Mesendoderm (in vitro differentiated cells): ENCODE measurements around the gene CAMTA2.
A peak's percentile ranks its signal among the peaks of the same experiment; 100 is the strongest.

Experiments used
- DNase-seq: peaks from one replicate; pipeline ENCODE4 v3.0.0; 2013
- H2AK5ac ChIP-seq: 2 replicates; pipeline ENCODE4 v1.6.1; 2013; ENCODE audit warnings: low read length, inconsistent platforms
- H2BK120ac ChIP-seq: 2 replicates; pipeline ENCODE4 v1.6.1; 2013; ENCODE audit warnings: low read depth, mild to moderate bottlenecking, low read length, moderate library complexity, mixed read lengths
- H2BK15ac ChIP-seq: replicated peaks from 2 replicates; pipeline ENCODE4 v1.6.1; 2013; ENCODE audit warnings: low read depth, mild to moderate bottlenecking, moderate library complexity
- H2BK5ac ChIP-seq: 2 replicates; pipeline ENCODE4 v1.6.1; 2013; ENCODE audit warnings: low read length, inconsistent platforms
- H3K18ac ChIP-seq: 2 replicates; pipeline ENCODE4 v1.6.1; 2013; ENCODE audit warnings: mild to moderate bottlenecking, low read length, mixed read lengths
- H3K23ac ChIP-seq: one replicate; pipeline ENCODE4 v1.6.1; 2013; ENCODE audit warnings: low read length
- H3K27ac ChIP-seq: 2 replicates; pipeline ENCODE4 v1.5.1; 2013; ENCODE audit warnings: low read depth, mild to moderate bottlenecking, inconsistent platforms, low read length, moderate library complexity
- H3K27me3 ChIP-seq: 2 replicates; pipeline ENCODE4 v1.6.1; 2013; ENCODE audit warnings: low read length, control low read depth, mild to moderate bottlenecking, inconsistent platforms; ENCODE audit not compliant: insufficient read depth, poor library complexity
- H3K36me3 ChIP-seq: 2 replicates; pipeline ENCODE4 v1.6.1; 2013; ENCODE audit warnings: low read length, inconsistent platforms; ENCODE audit not compliant: control insufficient read depth, insufficient read depth
- H3K4ac ChIP-seq: one replicate; pipeline ENCODE4 v1.6.1; 2013; ENCODE audit warnings: low read depth, mild to moderate bottlenecking, low read length, moderate library complexity
- H3K4me1 ChIP-seq: 2 replicates; pipeline ENCODE4 v1.6.1; 2013; ENCODE audit warnings: low read depth, low read length, inconsistent platforms; ENCODE audit not compliant: control insufficient read depth
- H3K4me2 ChIP-seq: 2 replicates; pipeline ENCODE4 v1.6.1; 2013; ENCODE audit warnings: low read length
- H3K4me3 ChIP-seq: 2 replicates; pipeline ENCODE4 v1.5.1; 2013; ENCODE audit warnings: mild to moderate bottlenecking, low read length
- H3K56ac ChIP-seq: one replicate; pipeline ENCODE4 v1.6.1; 2013; ENCODE audit warnings: low read length
- H3K79me1 ChIP-seq: 2 replicates; pipeline ENCODE4 v1.6.1; 2013; ENCODE audit warnings: low read length, inconsistent platforms
- H3K79me2 ChIP-seq: 2 replicates; pipeline ENCODE4 v1.6.1; 2013; ENCODE audit warnings: mild to moderate bottlenecking, low read length; ENCODE audit not compliant: control insufficient read depth, insufficient read depth
- H3K9ac ChIP-seq: 2 replicates; pipeline ENCODE4 v1.6.1; 2013; ENCODE audit warnings: low read length, inconsistent platforms
- H4K5ac ChIP-seq: one replicate; pipeline ENCODE4 v1.6.1; 2013; ENCODE audit warnings: low read length
- H4K8ac ChIP-seq: one replicate; pipeline ENCODE4 v1.6.1; 2013; ENCODE audit warnings: low read depth, mild to moderate bottlenecking, control low read depth, low read length, moderate library complexity
- WGBS: extraction: QIAGEN DNeasy Blood & Tissue Kit; methylation state at CpG from one replicate; pipeline ENCODE4 v1.1.7; 2013; ENCODE audit warnings: low lambda C conversion rate, missing lambda C conversion rate; ENCODE audit not compliant: insufficient coverage; ENCODE audit errors: extremely low coverage; 5-methylcytosine and 5-hydroxymethylcytosine counted together

Gene CAMTA2

DNA sequence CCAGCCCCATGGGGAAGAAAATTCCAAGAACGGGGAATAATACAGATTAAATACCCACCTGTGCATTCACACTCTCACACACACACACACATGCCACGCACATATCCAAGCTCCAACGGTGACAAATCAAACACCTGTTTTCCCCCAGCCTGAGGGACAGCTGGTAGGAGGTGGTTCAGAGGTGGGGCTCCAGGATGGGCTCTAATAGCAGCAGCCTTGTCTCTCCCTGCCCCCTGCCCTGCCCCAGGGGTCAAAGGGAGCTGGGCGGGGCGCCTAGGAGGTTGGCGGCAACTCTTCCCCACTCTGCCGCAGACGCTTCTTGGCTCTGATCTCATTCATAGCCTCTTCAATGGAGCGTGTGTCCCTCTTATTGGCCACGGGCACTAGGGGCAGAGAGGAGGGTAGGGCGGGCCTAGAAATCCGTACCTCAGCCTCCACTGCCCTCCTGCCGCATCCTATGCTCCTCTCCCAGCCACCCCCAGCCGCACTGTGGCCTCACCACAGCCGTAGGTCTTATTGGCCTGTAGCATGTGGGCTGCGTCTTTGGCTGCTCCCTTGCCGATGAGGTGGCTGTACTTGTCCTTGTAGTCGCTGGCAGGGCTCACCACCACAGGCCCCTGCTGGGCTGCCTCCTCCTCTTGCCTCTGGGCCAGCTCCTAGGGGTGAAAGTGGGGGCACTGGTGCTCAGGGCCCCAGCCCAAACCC is 28.1 kb downstream of the CAMTA2 start:
- H3K79me1 ChIP-seq, result no peaks in the 10 kb centered on the region
- H3K4ac ChIP-seq, result no peak overlapping the region
- no peak overlapping the region for H3K18ac ChIP-seq
- DNase-seq, result no peak
- H4K5ac ChIP-seq, result no peak overlapping the region
- H2BK5ac ChIP-seq, result no peak overlapping the region
- no peaks in the 10 kb centered on the region for H3K27me3 ChIP-seq
- H3K56ac ChIP-seq, result no peak overlapping the region
- no peak overlapping the region for H2AK5ac ChIP-seq
- H2BK120ac ChIP-seq, result no peak overlapping the region
- no peak overlapping the region for H3K4me3 ChIP-seq
- H4K8ac ChIP-seq, result no peak overlapping the region
- no peak overlapping the region for H2BK15ac ChIP-seq
- H3K36me3 ChIP-seq, result peaks cover 4% of the 10 kb centered on the region
- WGBS, result no CpG with 5 or more reads among the region's 18 CpGs
- H3K27ac ChIP-seq, result no peak overlapping the region
- H3K4me1 ChIP-seq, result no peaks in the 10 kb centered on the region
- H3K4me2 ChIP-seq, result no peak overlapping the region
- H3K9ac ChIP-seq, result no peak overlapping the region
- H3K79me2 ChIP-seq, result no peaks in the 10 kb centered on the region
- H3K23ac ChIP-seq, result no peak overlapping the region

DNA sequence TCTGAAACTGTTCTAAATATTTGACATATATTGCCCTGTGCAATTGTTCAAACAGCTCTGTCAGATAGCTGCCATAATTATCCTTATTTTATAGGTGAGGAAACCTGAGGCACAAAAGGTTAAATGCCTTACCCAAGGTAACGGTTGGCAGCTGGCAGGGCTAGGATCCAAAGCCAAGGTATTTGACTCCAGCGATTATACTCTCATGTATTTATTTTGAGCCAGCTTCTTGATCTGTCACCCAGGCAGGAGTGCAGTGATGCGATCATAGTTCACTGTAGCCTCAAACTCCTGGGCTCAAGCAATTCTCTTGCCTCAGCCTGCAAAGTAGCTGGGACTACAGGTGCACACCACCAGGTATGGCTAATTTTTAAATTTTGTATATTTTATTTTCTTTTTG is 29.4 kb downstream of the CAMTA2 start:
- DNase-seq, result no peak
- WGBS, result no CpG with 5 or more reads among the region's 3 CpGs
- H3K79me2 ChIP-seq, result no peaks in the 10 kb centered on the region

DNA sequence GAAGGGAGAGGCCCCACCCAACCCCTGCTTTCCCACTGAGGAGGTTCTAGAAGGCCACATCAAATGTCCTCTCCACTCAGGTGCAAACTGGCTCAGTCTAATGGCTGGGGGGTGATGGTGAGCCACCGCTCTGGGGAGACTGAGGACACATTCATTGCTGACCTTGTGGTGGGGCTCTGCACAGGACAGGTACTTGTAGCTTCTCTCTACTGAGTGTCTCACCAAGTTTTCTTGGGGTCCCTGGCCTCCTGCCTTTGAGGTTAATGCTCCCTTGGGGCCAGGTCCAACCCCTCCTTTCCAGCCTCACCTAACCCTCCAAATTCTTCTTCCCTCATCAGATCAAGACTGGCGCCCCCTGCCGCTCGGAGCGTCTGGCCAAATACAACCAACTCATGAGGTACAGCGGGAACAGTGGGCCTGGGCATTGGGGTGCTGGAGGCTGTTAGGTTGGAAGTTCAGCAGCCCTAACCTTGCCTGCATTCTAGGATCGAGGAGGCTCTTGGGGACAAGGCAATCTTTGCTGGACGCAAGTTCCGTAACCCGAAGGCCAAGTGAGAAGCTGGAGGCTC is 30.9 kb downstream of the CAMTA2 start:
- no peak overlapping the region for H2BK15ac ChIP-seq
- H3K4me1 ChIP-seq, result peaks cover 3% of the 10 kb centered on the region
- no peak overlapping the region for H3K23ac ChIP-seq
- no peak overlapping the region for H3K4me2 ChIP-seq
- H4K8ac ChIP-seq, result no peak overlapping the region
- no peak overlapping the region for H3K56ac ChIP-seq
- H3K9ac ChIP-seq, result no peak overlapping the region
- H3K4ac ChIP-seq, result no peak overlapping the region
- H3K27ac ChIP-seq, result no peak overlapping the region
- no peak overlapping the region for H2BK5ac ChIP-seq
- no CpG with 5 or more reads among the region's 10 CpGs for WGBS
- no peak overlapping the region for H2BK120ac ChIP-seq
- H3K36me3 ChIP-seq, result peaks cover 4% of the 10 kb centered on the region
- DNase-seq, result peak; percentile 58
- no peak overlapping the region for H3K18ac ChIP-seq
- H3K27me3 ChIP-seq, result no peaks in the 10 kb centered on the region
- no peak overlapping the region for H2AK5ac ChIP-seq
- no peaks in the 10 kb centered on the region for H3K79me1 ChIP-seq
- no peak overlapping the region for H3K4me3 ChIP-seq
- no peak overlapping the region for H4K5ac ChIP-seq
- no peaks in the 10 kb centered on the region for H3K79me2 ChIP-seq

More for the DNA sequence above, 29.4 kb downstream of the CAMTA2 start:
- H3K27me3 ChIP-seq, result no peaks in the 10 kb centered on the region
- no peak overlapping the region for H2BK15ac ChIP-seq
- H3K27ac ChIP-seq, result no peak overlapping the region
- no peak overlapping the region for H2BK120ac ChIP-seq
- H3K4me2 ChIP-seq, result no peak overlapping the region
- no peaks in the 10 kb centered on the region for H3K4me1 ChIP-seq
- H2AK5ac ChIP-seq, result no peak overlapping the region
- no peak overlapping the region for H3K18ac ChIP-seq
- H2BK5ac ChIP-seq, result no peak overlapping the region
- no peak overlapping the region for H3K56ac ChIP-seq
- H4K5ac ChIP-seq, result no peak overlapping the region
- no peak overlapping the region for H3K9ac ChIP-seq
- H3K4me3 ChIP-seq, result no peak overlapping the region
- peaks cover 4% of the 10 kb centered on the region for H3K36me3 ChIP-seq
- H3K4ac ChIP-seq, result no peak overlapping the region
- H3K79me1 ChIP-seq, result no peaks in the 10 kb centered on the region
- H3K23ac ChIP-seq, result no peak overlapping the region
- H4K8ac ChIP-seq, result no peak overlapping the region

DNA sequence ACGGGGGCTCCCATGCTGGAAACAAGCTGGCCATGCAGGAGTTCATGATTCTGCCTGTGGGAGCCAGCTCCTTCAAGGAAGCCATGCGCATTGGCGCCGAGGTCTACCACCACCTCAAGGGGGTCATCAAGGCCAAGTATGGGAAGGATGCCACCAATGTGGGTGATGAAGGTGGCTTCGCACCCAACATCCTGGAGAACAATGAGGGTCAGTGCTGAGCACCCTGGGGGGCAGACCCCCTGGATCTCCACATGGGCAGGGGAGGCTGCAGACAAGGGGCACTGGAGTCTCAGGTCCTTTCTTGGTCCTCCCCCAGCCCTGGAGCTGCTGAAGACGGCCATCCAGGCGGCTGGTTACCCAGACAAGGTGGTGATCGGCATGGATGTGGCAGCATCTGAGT is 32.4 kb downstream of the CAMTA2 start:
- no peak overlapping the region for H3K27ac ChIP-seq
- H3K4me3 ChIP-seq, result no peak overlapping the region
- H3K56ac ChIP-seq, result no peak overlapping the region
- no peak overlapping the region for H3K4me2 ChIP-seq
- WGBS, result no CpG with 5 or more reads among the region's 8 CpGs
- H3K23ac ChIP-seq, result no peak overlapping the region
- H3K4me1 ChIP-seq, result peaks cover 11% of the 10 kb centered on the region
- H2AK5ac ChIP-seq, result no peak overlapping the region
- no peak overlapping the region for H2BK5ac ChIP-seq
- no peaks in the 10 kb centered on the region for H3K79me2 ChIP-seq
- no peak overlapping the region for H4K5ac ChIP-seq
- H3K27me3 ChIP-seq, result no peaks in the 10 kb centered on the region
- H3K9ac ChIP-seq, result no peak overlapping the region
- H2BK15ac ChIP-seq, result no peak overlapping the region
- H3K18ac ChIP-seq, result no peak overlapping the region
- peaks cover 2% of the 10 kb centered on the region for H3K79me1 ChIP-seq
- H2BK120ac ChIP-seq, result no peak overlapping the region
- no peak overlapping the region for H3K4ac ChIP-seq
- no peak for DNase-seq
- peaks cover 4% of the 10 kb centered on the region for H3K36me3 ChIP-seq
- no peak overlapping the region for H4K8ac ChIP-seq

DNA sequence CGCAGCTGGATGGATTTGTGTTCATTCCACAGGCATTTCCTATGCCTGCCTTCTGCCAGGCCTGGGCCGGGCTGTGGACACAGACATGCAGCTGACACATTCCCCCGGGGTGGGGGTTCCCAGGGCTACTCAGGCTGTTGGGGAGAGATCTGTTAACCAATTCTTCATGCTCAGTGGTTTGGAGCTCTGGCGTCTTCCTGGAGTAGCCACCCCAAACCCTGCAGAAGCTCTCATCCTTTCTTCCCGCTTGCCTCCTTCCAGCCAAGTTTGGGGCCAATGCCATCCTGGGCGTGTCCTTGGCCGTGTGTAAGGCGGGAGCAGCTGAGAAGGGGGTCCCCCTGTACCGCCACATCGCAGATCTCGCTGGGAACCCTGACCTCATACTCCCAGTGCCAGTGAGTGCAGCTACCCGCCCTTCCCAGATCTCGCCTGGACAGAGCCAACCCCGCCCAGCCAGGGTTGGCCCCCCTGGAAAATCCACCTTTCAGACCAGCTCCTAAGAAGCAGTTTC is 34.0 kb downstream of the CAMTA2 start:
- no peak overlapping the region for H3K23ac ChIP-seq
- no peak overlapping the region for H3K27ac ChIP-seq
- WGBS, result no CpG with 5 or more reads among the region's 14 CpGs
- no peak overlapping the region for H3K4me3 ChIP-seq
- H3K36me3 ChIP-seq, result no peaks in the 10 kb centered on the region
- H3K79me1 ChIP-seq, result peaks cover 2% of the 10 kb centered on the region
- no peak for DNase-seq
- H3K18ac ChIP-seq, result no peak overlapping the region
- no peak overlapping the region for H2AK5ac ChIP-seq
- H2BK15ac ChIP-seq, result no peak overlapping the region
- H2BK5ac ChIP-seq, result no peak overlapping the region
- peaks cover 11% of the 10 kb centered on the region for H3K4me1 ChIP-seq
- no peak overlapping the region for H4K8ac ChIP-seq
- no peak overlapping the region for H4K5ac ChIP-seq
- H3K27me3 ChIP-seq, result no peaks in the 10 kb centered on the region
- H2BK120ac ChIP-seq, result no peak overlapping the region
- H3K56ac ChIP-seq, result no peak overlapping the region
- no peak overlapping the region for H3K9ac ChIP-seq
- no peak overlapping the region for H3K4ac ChIP-seq
- no peaks in the 10 kb centered on the region for H3K79me2 ChIP-seq
- H3K4me2 ChIP-seq, result no peak overlapping the region
